ENCODE measurements around the gene NOS3.
"Not testable (repeated sequence)": the region's sequence is repeated elsewhere in the genome, so short reads cannot be mapped to it uniquely, and the experiment has no call there.

The NOS3 gene

GRCh38 chr7:151035902-151036301 is 45.1 kb downstream of the NOS3 start:
- H3K27me3 Mint-ChIP-seq, result no peaks in the 10 kb centered on the region
- no peak overlapping the region for H3K27ac Mint-ChIP-seq
- peaks cover 4% of the 10 kb centered on the region for H3K36me3 Mint-ChIP-seq
- peaks cover 28% of the 10 kb centered on the region for H3K4me1 Mint-ChIP-seq
- H3K9me3 Mint-ChIP-seq, result no peaks in the 10 kb centered on the region
- H3K4me3 Mint-ChIP-seq, result no peak overlapping the region

GRCh38 chr7:151038951-151039849 is 48.4 kb downstream of the NOS3 start:
- Mint-ChIP-seq H3K4me1 (peaks cover 17% of the 10 kb centered on the region), H3K27ac (peak overlapping the region; percentile 80), H3K27me3 (no peaks in the 10 kb centered on the region), H3K36me3 (peaks cover 4% of the 10 kb centered on the region), H3K9me3 (no peaks in the 10 kb centered on the region), H3K4me3 (peak overlapping the region; percentile 30)

- H3K27ac Mint-ChIP-seq, result peak overlapping the region; percentile 30
- no peaks in the 10 kb centered on the region for H3K27me3 Mint-ChIP-seq
- no peak overlapping the region for H3K4me3 Mint-ChIP-seq
- no peaks in the 10 kb centered on the region for H3K9me3 Mint-ChIP-seq
- H3K4me1 Mint-ChIP-seq, result peaks cover 17% of the 10 kb centered on the region
- H3K36me3 Mint-ChIP-seq, result peaks cover 4% of the 10 kb centered on the region
These were observed 49.2 kb downstream of the NOS3 start for GRCh38 chr7:151039850-151040548.

GRCh38 chr7:151040616-151041375 is 50.0 kb downstream of the NOS3 start:
- no peaks in the 10 kb centered on the region for H3K9me3 Mint-ChIP-seq
- H3K36me3 Mint-ChIP-seq, result peaks cover 4% of the 10 kb centered on the region
- H3K4me3 Mint-ChIP-seq, result no peak overlapping the region
- H3K27me3 Mint-ChIP-seq, result no peaks in the 10 kb centered on the region
- no peak overlapping the region for H3K27ac Mint-ChIP-seq
- peaks cover 17% of the 10 kb centered on the region for H3K4me1 Mint-ChIP-seq

GRCh38 chr7:151043449-151043848 is 52.6 kb downstream of the NOS3 start:
- not testable (repeated sequence) for H3K9me3 Mint-ChIP-seq, H3K27ac Mint-ChIP-seq, H3K4me3 Mint-ChIP-seq, H3K36me3 Mint-ChIP-seq, H3K27me3 Mint-ChIP-seq
- H3K4me1 Mint-ChIP-seq, result peaks cover 16% of the 10 kb centered on the region

- H3K9me3 Mint-ChIP-seq, result no peaks in the 10 kb centered on the region
These were observed 53.1 kb downstream of the NOS3 start for GRCh38 chr7:151043959-151044358.

GRCh38 chr7:151045262-151045661 is 54.4 kb downstream of the NOS3 start:
- H3K27ac Mint-ChIP-seq, result no peak overlapping the region
- no peaks in the 10 kb centered on the region for H3K36me3 Mint-ChIP-seq
- no peak overlapping the region for H3K4me3 Mint-ChIP-seq
- H3K9me3 Mint-ChIP-seq, result no peaks in the 10 kb centered on the region
- H3K27me3 Mint-ChIP-seq, result no peaks in the 10 kb centered on the region
- no peaks in the 10 kb centered on the region for H3K4me1 Mint-ChIP-seq

More at GRCh38 chr7:151043959-151044358, 53.1 kb downstream of the NOS3 start:
- no peak overlapping the region for H3K4me3 Mint-ChIP-seq
- no peak overlapping the region for H3K27ac Mint-ChIP-seq
- H3K36me3 Mint-ChIP-seq, result peaks cover 2% of the 10 kb centered on the region
- H3K27me3 Mint-ChIP-seq, result no peaks in the 10 kb centered on the region
- peaks cover 12% of the 10 kb centered on the region for H3K4me1 Mint-ChIP-seq

GRCh38 chr7:151045967-151046366 is 55.1 kb downstream of the NOS3 start:
- Mint-ChIP-seq H3K4me1 (no peaks in the 10 kb centered on the region), H3K27me3 (no peaks in the 10 kb centered on the region), H3K9me3 (no peaks in the 10 kb centered on the region), H3K27ac (no peak overlapping the region), H3K4me3 (no peak overlapping the region), H3K36me3 (no peaks in the 10 kb centered on the region)

- no peak overlapping the region for H3K4me3 Mint-ChIP-seq
- H3K4me1 Mint-ChIP-seq, result no peaks in the 10 kb centered on the region
- H3K27me3 Mint-ChIP-seq, result no peaks in the 10 kb centered on the region
- no peaks in the 10 kb centered on the region for H3K36me3 Mint-ChIP-seq
- peak overlapping the region; percentile 23 for H3K27ac Mint-ChIP-seq
- H3K9me3 Mint-ChIP-seq, result no peaks in the 10 kb centered on the region
These were observed 56.1 kb downstream of the NOS3 start for GRCh38 chr7:151046603-151047573.

- H3K27me3 Mint-ChIP-seq, result no peaks in the 10 kb centered on the region
- H3K4me1 Mint-ChIP-seq, result peaks cover 9% of the 10 kb centered on the region
- no peak within 1 kb of the TSS for H3K27ac Mint-ChIP-seq
- H3K9me3 Mint-ChIP-seq, result no peaks in the 10 kb centered on the region
- H3K4me3 Mint-ChIP-seq, result no peak within 1 kb of the TSS
- H3K36me3 Mint-ChIP-seq, result no peaks in the 10 kb centered on the region
These were observed 57.4 kb downstream of the NOS3 start, which contains the start of gene ASIC3 for GRCh38 chr7:151047976-151048815. ASIC3 (plus strand) TSS chr7:151048531; CDS start chr7:151048886, 355 bp downstream.

GRCh38 chr7:151048911-151049463 is 58.2 kb downstream of the NOS3 start:
- Mint-ChIP-seq H3K9me3 (no peaks in the 10 kb centered on the region), H3K36me3 (no peaks in the 10 kb centered on the region), H3K27me3 (no peaks in the 10 kb centered on the region), H3K4me1 (peaks cover 11% of the 10 kb centered on the region), H3K4me3 (no peak overlapping the region), H3K27ac (no peak overlapping the region)

- Mint-ChIP-seq H3K4me1 (peaks cover 11% of the 10 kb centered on the region), H3K4me3 (no peak overlapping the region), H3K9me3 (no peaks in the 10 kb centered on the region), H3K27ac (no peak overlapping the region), H3K27me3 (no peaks in the 10 kb centered on the region), H3K36me3 (no peaks in the 10 kb centered on the region)
These were observed 60.3 kb downstream of the NOS3 start for GRCh38 chr7:151051108-151051507.

- no peak overlapping the region for H3K27ac Mint-ChIP-seq
- H3K9me3 Mint-ChIP-seq, result no peaks in the 10 kb centered on the region
- peaks cover 20% of the 10 kb centered on the region for H3K4me1 Mint-ChIP-seq
- no peaks in the 10 kb centered on the region for H3K27me3 Mint-ChIP-seq
- H3K4me3 Mint-ChIP-seq, result no peak overlapping the region
- H3K36me3 Mint-ChIP-seq, result no peaks in the 10 kb centered on the region
These were observed 62.3 kb downstream of the NOS3 start for GRCh38 chr7:151053096-151053495.

- H3K4me3 Mint-ChIP-seq, result no peak overlapping the region
- H3K9me3 Mint-ChIP-seq, result no peaks in the 10 kb centered on the region
- H3K4me1 Mint-ChIP-seq, result peaks cover 23% of the 10 kb centered on the region
- H3K36me3 Mint-ChIP-seq, result no peaks in the 10 kb centered on the region
- no peaks in the 10 kb centered on the region for H3K27me3 Mint-ChIP-seq
- H3K27ac Mint-ChIP-seq, result no peak overlapping the region
These were observed 62.9 kb downstream of the NOS3 start for GRCh38 chr7:151053751-151054150.

Data from activated naive CD4-positive, alpha-beta T cell treated with anti-CD3 and anti-CD28 coated beads, Interleukin-2, amount 50 U/mL, for 24 hours (primary cell).